NCI-H1436 (cell line): ENCODE results near the gene GCNT2.
"Not testable (repeated sequence)": the region's sequence is repeated elsewhere in the genome, so short reads cannot be mapped to it uniquely, and the experiment has no call there.

Source experiments
- DNase-seq: peaks from one replicate; lab custom pipeline; 2025; lab: John Stamatoyannopoulos, UW

GCNT2 gene

DNA sequence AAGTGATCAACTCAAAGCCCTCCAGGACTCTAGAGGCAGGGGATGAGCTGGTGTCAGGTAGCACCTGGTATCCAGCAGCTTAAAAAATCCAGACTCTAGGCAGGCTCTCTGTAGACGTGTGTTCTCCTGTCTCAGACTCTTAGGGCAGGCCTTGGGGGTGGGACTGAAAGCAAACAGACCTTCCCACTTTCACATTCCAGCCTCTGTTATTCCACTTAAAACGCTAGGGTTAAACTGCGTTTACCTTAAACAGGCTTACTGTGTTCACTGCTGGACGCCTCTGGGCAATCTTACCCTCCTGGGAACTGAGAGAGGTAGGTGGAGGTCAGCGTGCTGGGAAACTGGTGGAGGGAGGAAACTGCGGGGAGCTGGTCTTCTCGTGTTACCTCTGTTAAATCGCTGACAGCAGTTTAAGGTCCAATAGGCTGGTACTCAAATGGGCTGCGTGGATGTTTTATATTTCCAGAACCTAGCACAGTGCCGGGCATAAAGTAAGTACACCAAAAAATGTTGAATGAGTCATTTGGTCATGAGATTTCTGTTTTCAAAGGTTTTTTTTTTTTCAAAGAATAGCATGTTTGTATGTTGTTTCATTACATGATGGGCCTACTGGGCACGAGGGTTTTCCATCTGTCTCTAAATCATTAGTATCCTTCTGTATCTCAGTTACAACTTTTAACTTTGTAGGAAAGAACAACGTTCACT lies at the start of gene GCNT2:
Gene GCNT2, plus strand, starts transcription at position 248 of the 705 bp plus-strand sequence. CDS start 7,561 bp downstream, outside the sequence.
- DNase-seq, result no peak

DNA sequence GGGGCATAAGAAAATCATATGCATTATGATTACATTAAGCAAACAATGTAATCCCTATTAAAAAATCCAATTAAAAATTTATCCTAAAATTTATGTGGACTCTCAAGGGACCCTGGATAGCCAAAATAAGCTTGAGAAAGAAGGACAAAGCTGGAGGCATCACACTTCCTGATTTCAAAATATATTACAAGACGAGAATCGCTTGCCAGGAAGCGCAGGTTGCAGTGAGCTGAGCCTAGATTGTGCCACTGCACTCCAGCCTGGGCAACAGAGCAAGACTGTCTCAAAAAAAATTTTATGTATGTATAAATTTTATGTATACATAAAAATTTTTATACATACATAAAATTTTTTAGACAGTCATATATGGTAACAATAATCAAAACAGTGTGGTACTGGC lies 48.5 kb upstream of the GCNT2 start:
- DNase-seq, result no peak

DNA sequence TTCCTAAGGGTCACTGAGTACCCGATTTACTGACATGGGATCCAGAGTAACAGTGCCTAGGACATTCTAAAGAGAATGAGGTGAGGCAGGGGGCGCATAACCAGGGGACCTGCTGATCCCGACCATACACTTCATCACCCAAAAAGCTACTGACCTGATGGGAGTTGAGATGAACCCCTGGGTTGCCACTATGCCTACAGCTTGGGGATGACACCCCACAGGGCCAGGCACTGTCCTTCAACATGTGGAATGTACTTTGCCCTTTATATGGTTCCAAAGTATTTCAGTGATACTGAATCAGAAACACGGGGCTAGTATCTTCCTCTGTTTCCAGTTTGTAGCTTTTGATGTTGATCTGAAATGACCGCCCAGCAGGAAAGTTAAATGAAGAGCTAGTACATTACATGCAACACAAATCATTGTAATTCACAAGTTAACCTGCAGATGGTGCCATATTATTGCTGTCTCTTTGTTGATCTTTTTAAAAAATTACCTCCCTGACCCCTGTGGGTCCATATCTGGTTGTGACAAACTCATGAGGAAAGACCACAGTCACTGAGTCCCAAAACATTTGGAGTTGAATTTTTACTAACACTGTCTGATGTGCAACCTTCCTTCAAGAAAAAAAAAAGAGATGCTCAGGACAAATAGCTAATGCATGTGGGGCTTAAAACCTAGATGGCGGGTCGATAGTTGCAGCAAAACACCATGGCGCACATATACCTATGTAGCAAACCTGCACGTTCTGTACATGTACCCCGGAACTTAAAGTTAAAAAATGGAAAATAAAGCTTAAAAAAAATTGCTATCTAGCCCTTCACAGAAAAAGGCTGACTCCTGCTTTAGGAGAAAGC lies 42.7 kb upstream of the GCNT2 start:
- DNase-seq, result peak; percentile 5

DNA sequence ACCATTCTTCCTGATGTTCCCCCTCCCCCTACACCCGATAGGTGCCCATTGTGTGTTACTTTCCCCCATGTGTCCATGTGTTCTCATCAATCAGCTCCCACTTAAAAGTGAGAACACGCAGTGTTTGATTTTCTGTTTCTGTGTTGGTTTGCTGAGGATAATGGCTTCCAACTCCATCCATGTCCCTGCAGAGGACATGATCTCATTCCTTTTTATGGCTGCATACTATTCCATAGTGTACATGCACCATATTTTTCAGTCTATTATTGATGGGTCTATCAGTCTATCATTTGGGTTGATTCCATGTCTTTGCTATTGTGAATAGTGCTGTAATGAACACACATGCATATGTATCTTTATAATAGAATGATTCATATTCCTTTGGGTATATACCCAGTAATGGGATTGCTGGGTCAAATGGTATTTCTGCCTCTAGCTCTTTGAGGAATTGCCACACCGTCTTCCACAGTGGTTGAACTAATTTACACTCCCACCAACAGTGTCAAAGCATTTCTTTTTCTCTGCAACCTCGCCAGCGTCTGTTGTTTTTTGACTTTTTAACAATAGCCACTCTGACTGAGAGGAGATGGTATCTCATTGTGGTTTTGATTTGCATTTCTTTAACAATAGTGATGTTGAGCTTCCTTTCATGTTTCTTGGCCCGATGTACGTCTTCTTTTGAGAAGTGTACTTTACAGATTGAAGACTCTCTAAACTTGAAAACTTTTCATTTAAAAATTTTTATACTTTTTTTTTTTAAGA lies 41.0 kb upstream of the GCNT2 start:
- no peak for DNase-seq

GRCh38 chr6:10481101-10481500 lies 40.0 kb upstream of the GCNT2 start:
- DNase-seq, result no peak

DNA sequence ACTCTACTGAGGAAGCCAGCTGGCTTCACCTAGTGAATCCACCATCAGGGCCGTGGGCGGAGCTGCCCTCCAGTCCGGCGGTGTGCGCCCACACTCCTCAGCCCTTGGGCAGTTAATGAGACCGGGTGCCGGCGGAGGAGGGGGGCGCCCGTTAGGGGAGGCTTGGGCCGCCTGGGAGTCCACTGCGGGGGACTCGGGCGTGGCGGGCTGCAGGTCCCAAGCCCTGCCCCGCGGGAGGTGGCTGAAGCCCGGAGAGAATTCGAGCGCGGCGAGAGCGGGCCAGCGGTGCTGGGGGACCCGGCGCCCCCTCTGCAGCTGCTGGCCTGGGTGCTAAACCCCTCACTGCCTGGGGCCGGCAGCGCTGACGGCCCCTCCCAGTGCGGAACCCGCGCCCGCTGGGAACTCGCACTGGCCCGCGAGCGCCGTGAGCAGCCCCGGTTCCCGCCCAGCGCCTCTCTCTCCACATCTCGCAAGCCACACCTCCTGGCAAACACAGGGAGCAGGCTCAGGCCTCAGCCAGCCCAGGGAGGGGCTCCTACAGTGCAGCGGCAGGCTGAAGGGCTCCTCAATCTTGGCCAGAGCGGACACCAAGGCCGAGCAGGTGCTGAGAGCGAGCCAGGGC lies 38.4 kb upstream of the GCNT2 start:
- no peak for DNase-seq

DNA sequence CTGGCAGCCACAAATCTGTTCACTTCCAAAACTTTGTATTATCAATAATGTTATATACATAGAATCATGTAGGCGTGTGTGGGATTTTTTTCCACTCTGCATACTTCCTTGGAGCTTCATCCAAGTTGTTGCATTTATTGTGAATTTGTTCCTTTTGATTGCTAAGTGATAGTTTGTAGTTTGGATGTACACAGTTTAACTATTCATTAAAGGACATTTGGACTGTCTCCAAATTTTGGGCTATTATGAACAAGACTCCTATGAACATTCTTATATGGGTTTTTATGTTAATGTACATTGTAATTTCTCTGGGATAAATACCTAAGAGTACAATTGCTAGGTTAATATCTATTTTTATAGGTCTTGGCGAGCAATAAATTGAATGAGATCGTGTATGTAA lies 36.2 kb upstream of the GCNT2 start:
- DNase-seq, result no peak

GRCh38 chr6:10485406-10485805 lies 35.7 kb upstream of the GCNT2 start:
- DNase-seq, result no peak

DNA sequence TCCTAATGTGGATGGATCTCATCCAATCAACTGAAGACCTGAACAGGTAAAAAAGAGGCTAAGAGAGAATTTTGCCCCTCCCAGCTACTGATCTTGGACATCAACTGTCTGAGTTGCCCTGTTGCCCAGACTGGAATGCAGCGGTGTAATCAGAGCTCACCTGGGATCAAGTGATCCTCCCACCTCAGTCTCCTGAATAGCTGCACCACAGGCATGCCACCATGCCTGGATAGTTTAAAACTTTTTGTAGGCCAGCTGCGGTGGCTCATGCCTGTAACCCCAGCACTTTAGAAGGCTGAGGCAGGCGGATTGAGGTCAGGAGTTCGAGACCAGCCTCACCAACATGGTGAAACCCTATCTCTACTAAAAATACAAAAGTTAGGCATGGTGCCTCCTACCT lies 34.9 kb upstream of the GCNT2 start:
- DNase-seq, result no peak

- not testable (repeated sequence) for DNase-seq
Measured at GRCh38 chr6:10486944-10487588, 34.1 kb upstream of the GCNT2 start.

GRCh38 chr6:10487668-10488327 lies 33.4 kb upstream of the GCNT2 start:
- no peak for DNase-seq

GRCh38 chr6:10491463-10491862 lies 29.7 kb upstream of the GCNT2 start:
- DNase-seq, result no peak

GRCh38 chr6:10491905-10492304 lies 29.2 kb upstream of the GCNT2 start:
- not testable (repeated sequence) for DNase-seq

GRCh38 chr6:10495029-10495428 lies 26.1 kb upstream of the GCNT2 start:
- no peak for DNase-seq

- no peak for DNase-seq
Measured at GRCh38 chr6:10505529-10505928, 15.6 kb upstream of the GCNT2 start.

GRCh38 chr6:10507298-10507697 lies 13.9 kb upstream of the GCNT2 start:
- no peak for DNase-seq

DNA sequence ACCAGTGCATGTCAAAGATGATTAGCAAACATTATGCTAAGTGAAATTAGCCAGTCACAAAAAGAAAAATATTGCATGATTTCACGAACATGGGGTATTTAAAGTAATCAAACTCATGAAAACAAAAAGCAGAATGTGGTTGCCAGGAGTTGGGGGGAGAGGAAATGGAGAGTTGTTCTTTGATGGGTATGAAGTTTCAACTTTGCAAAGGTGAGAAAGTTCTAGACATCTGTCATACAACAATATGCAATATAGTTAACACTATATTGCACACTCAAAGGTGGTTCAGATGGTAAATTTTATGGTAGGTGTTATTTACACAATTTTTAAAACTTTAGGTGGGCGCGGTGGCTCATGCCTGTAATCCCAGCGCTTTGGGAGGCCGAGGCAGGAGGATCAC lies 13.4 kb upstream of the GCNT2 start:
- DNase-seq, result no peak

- peak; percentile 62 for DNase-seq
Measured at GRCh38 chr6:10510592-10511367, 10.4 kb upstream of the GCNT2 start.

DNA sequence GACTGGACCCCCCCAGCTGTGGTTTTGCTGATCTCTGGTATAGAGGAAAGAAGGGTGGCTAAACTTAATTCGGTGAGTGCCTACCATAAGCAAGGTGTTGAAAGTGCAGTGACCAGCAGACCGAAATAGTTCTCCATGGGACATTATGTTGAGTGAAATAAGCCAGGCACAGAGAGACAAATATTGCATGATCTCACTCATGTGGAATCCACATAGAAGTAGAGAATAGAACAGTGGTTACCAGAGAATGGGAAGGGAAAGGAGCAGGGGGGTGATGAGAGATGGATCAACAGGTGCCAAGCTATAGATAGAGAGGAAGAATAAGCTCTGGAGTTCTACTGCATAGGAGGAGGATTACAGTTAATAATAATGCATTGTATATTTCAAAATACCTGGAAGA lies 9.7 kb upstream of the GCNT2 start:
- no peak for DNase-seq

DNA sequence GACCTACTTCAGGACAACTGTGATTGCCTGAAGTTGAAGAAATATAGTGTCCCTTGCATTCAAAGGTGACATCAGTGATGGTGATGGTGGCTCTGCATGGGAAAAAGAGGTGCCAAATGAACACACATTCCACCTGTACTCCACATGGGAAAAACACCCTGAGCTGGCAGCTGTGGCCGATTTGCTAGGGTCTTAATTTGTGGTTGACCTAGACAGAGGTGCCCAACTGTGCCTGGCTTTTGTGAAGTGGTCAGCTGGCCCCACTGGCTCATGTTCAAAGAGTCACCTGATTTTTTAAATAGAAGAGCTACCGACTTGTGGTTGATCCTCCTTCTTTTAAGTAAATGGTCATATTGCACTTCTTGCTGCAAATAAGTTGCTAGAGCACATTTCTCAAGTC lies 7.6 kb upstream of the GCNT2 start:
- no peak for DNase-seq
